ENCODE measurements around the gene KCNQ1.

KCNQ1 gene

GRCh38 chr11:2803186-2804091 is 358.6 kb downstream of the KCNQ1 start:
- H3K27me3 Mint-ChIP-seq, result no peaks in the 10 kb centered on the region
- no peak overlapping the region for H3K4me3 Mint-ChIP-seq
- H3K9me3 Mint-ChIP-seq, result no peaks in the 10 kb centered on the region
- no peak overlapping the region for H3K27ac Mint-ChIP-seq
- H3K36me3 Mint-ChIP-seq, result peaks cover 9% of the 10 kb centered on the region
- peaks cover under 1% of the 10 kb centered on the region for H3K4me1 Mint-ChIP-seq

GRCh38 chr11:2804189-2804588 is 359.4 kb downstream of the KCNQ1 start:
- peaks cover 5% of the 10 kb centered on the region for H3K4me1 Mint-ChIP-seq
- no peaks in the 10 kb centered on the region for H3K27me3 Mint-ChIP-seq
- H3K36me3 Mint-ChIP-seq, result peaks cover 8% of the 10 kb centered on the region
- H3K9me3 Mint-ChIP-seq, result no peaks in the 10 kb centered on the region
- no peak overlapping the region for H3K27ac Mint-ChIP-seq
- H3K4me3 Mint-ChIP-seq, result no peak overlapping the region

GRCh38 chr11:2804701-2805387 is 360.0 kb downstream of the KCNQ1 start:
- Mint-ChIP-seq H3K9me3 (no peaks in the 10 kb centered on the region), H3K36me3 (peaks cover 7% of the 10 kb centered on the region), H3K4me3 (no peak overlapping the region), H3K27ac (no peak overlapping the region), H3K4me1 (peaks cover 9% of the 10 kb centered on the region), H3K27me3 (no peaks in the 10 kb centered on the region)

- Mint-ChIP-seq H3K4me1 (peaks cover 9% of the 10 kb centered on the region), H3K9me3 (no peaks in the 10 kb centered on the region), H3K4me3 (no peak overlapping the region), H3K27ac (no peak overlapping the region), H3K27me3 (no peaks in the 10 kb centered on the region), H3K36me3 (peaks cover 7% of the 10 kb centered on the region)
Measured at GRCh38 chr11:2805388-2806056, 360.7 kb downstream of the KCNQ1 start.

GRCh38 chr11:2806351-2807024 is 361.7 kb downstream of the KCNQ1 start:
- no peaks in the 10 kb centered on the region for H3K9me3 Mint-ChIP-seq
- no peak overlapping the region for H3K27ac Mint-ChIP-seq
- H3K36me3 Mint-ChIP-seq, result peaks cover 7% of the 10 kb centered on the region
- no peak overlapping the region for H3K4me3 Mint-ChIP-seq
- peaks cover 9% of the 10 kb centered on the region for H3K4me1 Mint-ChIP-seq
- H3K27me3 Mint-ChIP-seq, result no peaks in the 10 kb centered on the region

- H3K4me1 Mint-ChIP-seq, result peaks cover 13% of the 10 kb centered on the region
- no peak overlapping the region for H3K27ac Mint-ChIP-seq
- no peak overlapping the region for H3K4me3 Mint-ChIP-seq
- H3K9me3 Mint-ChIP-seq, result no peaks in the 10 kb centered on the region
- H3K27me3 Mint-ChIP-seq, result no peaks in the 10 kb centered on the region
- peaks cover 7% of the 10 kb centered on the region for H3K36me3 Mint-ChIP-seq
Measured at GRCh38 chr11:2807025-2807681, 362.3 kb downstream of the KCNQ1 start.

GRCh38 chr11:2807801-2808241 is 363.0 kb downstream of the KCNQ1 start:
- Mint-ChIP-seq H3K27ac (no peak overlapping the region), H3K27me3 (no peaks in the 10 kb centered on the region), H3K4me1 (peaks cover 18% of the 10 kb centered on the region), H3K36me3 (peaks cover 7% of the 10 kb centered on the region), H3K4me3 (no peak overlapping the region), H3K9me3 (no peaks in the 10 kb centered on the region)

- no peaks in the 10 kb centered on the region for H3K9me3 Mint-ChIP-seq
- H3K4me1 Mint-ChIP-seq, result peaks cover 20% of the 10 kb centered on the region
- peaks cover 11% of the 10 kb centered on the region for H3K36me3 Mint-ChIP-seq
- H3K4me3 Mint-ChIP-seq, result no peak overlapping the region
- no peak overlapping the region for H3K27ac Mint-ChIP-seq
- no peaks in the 10 kb centered on the region for H3K27me3 Mint-ChIP-seq
Measured at GRCh38 chr11:2808850-2809846, 364.3 kb downstream of the KCNQ1 start.

GRCh38 chr11:2809854-2810253 is 365.0 kb downstream of the KCNQ1 start:
- Mint-ChIP-seq H3K27ac (no peak overlapping the region), H3K36me3 (peaks cover 12% of the 10 kb centered on the region), H3K4me1 (peaks cover 20% of the 10 kb centered on the region), H3K4me3 (no peak overlapping the region), H3K27me3 (no peaks in the 10 kb centered on the region), H3K9me3 (no peaks in the 10 kb centered on the region)

GRCh38 chr11:2810411-2811205 is 365.8 kb downstream of the KCNQ1 start:
- Mint-ChIP-seq H3K27me3 (no peaks in the 10 kb centered on the region), H3K4me3 (no peak overlapping the region), H3K9me3 (no peaks in the 10 kb centered on the region), H3K4me1 (peaks cover 20% of the 10 kb centered on the region), H3K27ac (peak overlapping the region; percentile 12), H3K36me3 (peaks cover 10% of the 10 kb centered on the region)

GRCh38 chr11:2811206-2812091 is 366.6 kb downstream of the KCNQ1 start:
- peaks cover 20% of the 10 kb centered on the region for H3K4me1 Mint-ChIP-seq

GRCh38 chr11:2812371-2812991 is 367.7 kb downstream of the KCNQ1 start:
- no peaks in the 10 kb centered on the region for H3K27me3 Mint-ChIP-seq

More at GRCh38 chr11:2811206-2812091, 366.6 kb downstream of the KCNQ1 start:
- H3K9me3 Mint-ChIP-seq, result peaks cover 5% of the 10 kb centered on the region
- H3K27me3 Mint-ChIP-seq, result no peaks in the 10 kb centered on the region
- peaks cover 12% of the 10 kb centered on the region for H3K36me3 Mint-ChIP-seq
- peak overlapping the region; percentile 44 for H3K27ac Mint-ChIP-seq
- H3K4me3 Mint-ChIP-seq, result no peak overlapping the region

More at GRCh38 chr11:2812371-2812991, 367.7 kb downstream of the KCNQ1 start:
- no peak overlapping the region for H3K27ac Mint-ChIP-seq
- H3K9me3 Mint-ChIP-seq, result peaks cover 5% of the 10 kb centered on the region
- no peak overlapping the region for H3K4me3 Mint-ChIP-seq
- peaks cover 12% of the 10 kb centered on the region for H3K36me3 Mint-ChIP-seq
- H3K4me1 Mint-ChIP-seq, result peaks cover 20% of the 10 kb centered on the region

All from activated naive CD4-positive, alpha-beta T cell treated with anti-CD3 and anti-CD28 coated beads, Interleukin-2, amount 50 U/mL, for 24 hours (primary cell).